K562 (cell line): Measurements from ENCODE around the gene AP1G2. TPM values are rescaled to one million over a fixed set of nuclear protein-coding genes. Genes with fewer than 3 reads are reported as not detected.

ENCODE experiments used
- BACH1 ChIP-seq: fragments of 200-800 bp; sonication (Bioruptor generic); IDR thresholded peaks from 2 replicates; pipeline ENCODE4 v1.6.1; 2016; ENCODE audit warnings: missing genetic modification characterization, missing compliant biosample characterization
- CEBPB ChIP-seq: fragments of 450-650 bp; IDR thresholded peaks from 2 replicates; pipeline ENCODE4 v1.6.1; 2016; ENCODE audit warnings: missing genetic modification characterization, missing compliant biosample characterization
- CUX1 ChIP-seq: fragments of 200-800 bp; sonication (Bioruptor generic); IDR thresholded peaks from 2 replicates; pipeline ENCODE4 v1.6.1; 2016; ENCODE audit warnings: missing genetic modification characterization, missing compliant biosample characterization
- DMBX1 ChIP-seq: fragments of 250-450 bp; sonication (Bioruptor Pico); IDR thresholded peaks from 2 replicates; pipeline ENCODE4 v1.8.0; 2022; ENCODE audit warnings: inconsistent platforms, mild to moderate bottlenecking, moderate library complexity, borderline replicate concordance
- GTF2F1 ChIP-seq: IDR thresholded peaks from 2 replicates; pipeline ENCODE4 v1.6.1; 2011; ENCODE audit warnings: low read depth, low read length, improper control_type of control experiment
- HDAC3 ChIP-seq: fragments of 450-650 bp; IDR thresholded peaks from 2 replicates; pipeline ENCODE4 v1.6.1; 2018; ENCODE audit warnings: borderline replicate concordance, mild to moderate bottlenecking, moderate library complexity; ENCODE audit not compliant: partially characterized antibody
- MAFG ChIP-seq: fragments of 450-650 bp; conservative IDR thresholded peaks from 2 replicates; pipeline ENCODE4 v1.6.1; 2016; ENCODE audit warnings: missing genetic modification characterization, missing compliant biosample characterization
- MLLT1 ChIP-seq, 2 experiments: fragments of 450-650 bp; IDR thresholded peaks; 2 replicates each; pipeline ENCODE4 v1.6.1; 2016
- POLR2G ChIP-seq: fragments of 200-400 bp; formaldehyde crosslinking; IDR thresholded peaks from 2 replicates; pipeline ENCODE4 v1.6.1; 2017; ENCODE audit warnings: low read depth, mild to moderate bottlenecking, antibody characterized with exemption, low read length, moderate library complexity
- THAP12 ChIP-seq: fragments of 250-450 bp; sonication (Bioruptor Pico); IDR thresholded peaks from 2 replicates; pipeline ENCODE4 v1.9.0; 2021; ENCODE audit warnings: mild to moderate bottlenecking, inconsistent platforms
- ZBTB12 ChIP-seq: fragments of 250-450 bp; sonication (Bioruptor Pico); IDR thresholded peaks from 2 replicates; pipeline ENCODE4 v1.4.0; 2020
- ZNF551 ChIP-seq: fragments of 250-450 bp; sonication (Bioruptor Pico); IDR thresholded peaks from 2 replicates; pipeline ENCODE4 v1.5.0; 2021; ENCODE audit warnings: mild to moderate bottlenecking, moderate library complexity
- polyA plus RNA-seq, 8 experiments: library from polyadenylated mRNA; depleted of rRNA in 4 of 8; stranded (reverse) in 5 of 8; unstranded in 3 of 8; fragments of >200 nt; fragmentation: Nextera tagmentation in 2 of 8; fragmentation: Illumina TruSeq in 1 of 8; extraction: Ambion mirVana in 2 of 8; extraction: Trizol in 1 of 8; gene quantifications; 2 replicates each; pipeline versions ENCODE4 v1.2.1 to v1.2.3, GENCODE V29; 2011 to 2014; ENCODE audit warnings: inconsistent platforms in 1 of 8, missing spikeins in 1 of 8
- total RNA-seq, 7 experiments: library from RNA; depleted of rRNA in 6 of 7; stranded (reverse); fragments of >200 nt in 6 of 7; fragmentation: Illumina TruSeq in 2 of 7; extraction: Trizol in 2 of 7; gene quantifications; 2 replicates each; pipeline versions ENCODE4 v1.2.1 to v1.2.3, GENCODE V29; 2011 to 2021; ENCODE audit warnings: low replicate concordance in 1 of 7

AP1G2 gene
- total and polyA plus RNA-seq, 9 of the 15 experiments (the other 6 are each of a cell fraction or from before 2014, with no cell fraction given), result 19.1 to 83.5 (median 33.3) TPM

- no peak for TF ChIP-seq ZNF551
- TF ChIP-seq CEBPB (tag), result peak; percentile 76
- TF ChIP-seq POLR2G, result peak; percentile 91
- TF ChIP-seq THAP12 (CRISPR knock-in tag), result no peak
- no peak for TF ChIP-seq HDAC3
- TF ChIP-seq BACH1 (tag), result no peak
- no peak for TF ChIP-seq GTF2F1
- no peak for TF ChIP-seq MAFG (tag)
- no peak for TF ChIP-seq MLLT1 (IDR thresholded peaks at IDR 0.05)
- TF ChIP-seq CUX1 (CRISPR knock-in tag), result no peak
- no peak for TF ChIP-seq ZBTB12 (CRISPR knock-in tag)
- 0 out of 2 replicates have a peak, but pooled peaks have one; percentile 19 for TF ChIP-seq DMBX1
Measured at GRCh38 chr14:23555882-23556699, 11.5 kb downstream of the AP1G2 start, which contains the start of gene THTPA (continued).
